Iris pigment epithelial cell (primary cell): ENCODE results near the gene PUM2.
"Not testable (repeated sequence)": the region's sequence is repeated elsewhere in the genome, so short reads cannot be mapped to it uniquely, and the experiment has no call there.

Experiments
- DNase-seq: peaks from one replicate; pipeline ENCODE4 v3.0.0-alpha.2; 2011; ENCODE audit warnings: low read depth

Gene PUM2

DNA sequence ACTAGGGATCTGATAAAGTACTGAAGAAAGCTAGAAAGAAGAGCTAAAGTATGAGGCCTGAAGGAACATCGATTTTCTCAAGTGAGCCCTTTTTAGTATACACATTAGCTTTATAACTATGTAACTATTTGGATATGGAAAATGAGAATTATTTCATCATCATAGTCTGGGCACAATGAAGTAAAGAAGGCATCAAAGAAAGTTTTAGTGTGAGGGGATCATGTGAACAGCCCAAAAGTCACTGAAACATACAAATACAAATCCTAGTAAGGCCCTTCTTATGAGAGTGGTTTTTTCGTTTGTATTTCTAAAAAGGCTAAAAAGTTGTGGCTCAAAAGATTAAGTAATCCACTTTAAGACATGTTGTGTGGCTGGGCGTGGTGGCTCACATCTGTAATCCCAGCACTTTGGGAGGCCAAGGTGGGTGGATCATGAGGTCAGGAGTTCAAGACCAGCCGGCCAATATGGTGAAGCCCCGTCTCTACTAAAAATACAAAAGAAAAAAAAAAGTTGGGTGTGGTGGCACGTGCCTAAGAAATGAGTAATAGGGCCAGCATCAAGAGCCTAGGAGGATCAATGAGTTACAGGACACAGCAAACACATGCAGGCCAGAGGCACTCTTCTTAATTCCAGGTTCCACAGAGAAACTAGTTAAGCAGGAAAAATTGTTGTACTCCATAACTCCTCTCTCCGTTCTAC is 61.9 kb downstream of the PUM2 start:
- DNase-seq: peak; percentile 34

DNA sequence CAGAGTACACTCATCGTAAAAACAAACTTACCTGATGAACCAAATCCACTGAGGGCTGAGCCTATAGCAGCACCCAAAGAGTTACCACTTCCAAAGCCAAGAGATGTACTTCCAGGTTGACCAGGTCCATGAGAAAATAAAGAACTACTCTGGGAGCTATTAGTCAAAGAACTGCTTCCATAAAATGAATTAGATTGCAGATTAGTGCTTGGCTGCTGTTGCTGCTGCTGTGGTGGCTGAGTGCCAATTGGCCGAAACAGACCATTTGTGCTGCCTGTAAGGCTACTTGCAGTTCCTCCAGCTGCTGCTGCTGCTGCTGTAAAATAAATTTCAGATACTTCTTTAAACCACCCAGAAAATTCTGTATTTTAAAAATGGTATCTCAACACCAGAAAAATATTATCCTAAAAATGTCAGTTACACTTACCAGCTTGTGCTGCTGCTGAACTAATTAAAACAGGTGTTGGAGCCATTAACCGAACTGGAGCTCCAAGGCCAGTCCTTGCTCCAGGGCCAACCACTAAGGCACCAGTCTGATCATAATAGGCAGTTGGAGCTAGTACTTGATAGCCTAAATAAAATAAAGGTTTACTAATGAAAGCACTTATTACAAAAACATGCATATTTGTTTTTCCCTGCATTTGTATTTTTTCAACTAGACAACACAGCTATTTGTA is 67.6 kb downstream of the PUM2 start:
- DNase-seq: peak; percentile 36

DNA sequence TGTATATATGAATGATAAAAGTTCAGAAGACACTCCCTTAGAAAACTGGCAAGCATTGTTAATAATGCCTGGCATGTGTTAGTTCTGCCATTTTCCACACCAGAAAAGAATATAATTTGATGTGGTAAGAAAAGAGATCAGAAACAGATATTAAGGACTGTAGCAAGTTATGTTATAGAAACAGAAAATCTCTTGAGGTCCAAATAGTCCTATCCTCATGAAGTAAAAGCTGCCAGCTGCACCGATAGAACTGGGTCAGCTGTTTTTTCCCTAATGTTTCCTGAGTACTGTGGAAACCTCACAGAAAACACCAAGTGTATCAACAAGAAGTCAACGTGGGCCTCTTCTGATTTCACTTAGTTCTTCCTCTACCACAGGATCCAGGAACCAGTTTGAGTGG is 68.8 kb downstream of the PUM2 start:
- no peak for DNase-seq

DNA sequence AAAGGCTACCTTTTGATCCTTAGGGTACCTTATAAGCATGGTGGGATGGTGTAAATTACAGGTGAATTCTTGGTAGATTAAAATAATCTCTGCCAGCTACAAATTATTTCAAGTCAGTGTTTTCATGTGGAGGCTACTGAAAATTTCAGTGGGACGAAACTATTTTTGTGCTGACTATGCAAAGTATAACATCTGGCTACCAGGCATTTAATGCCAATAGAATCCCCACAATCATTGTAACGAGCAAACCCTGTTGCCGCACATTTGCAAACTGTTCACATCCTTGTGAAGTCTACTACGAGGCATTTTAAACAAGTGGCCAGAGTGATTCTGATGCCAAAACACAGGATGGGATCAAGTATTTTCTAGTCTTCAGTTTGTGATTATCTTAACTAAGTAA is 77.6 kb downstream of the PUM2 start:
- no peak for DNase-seq

DNA sequence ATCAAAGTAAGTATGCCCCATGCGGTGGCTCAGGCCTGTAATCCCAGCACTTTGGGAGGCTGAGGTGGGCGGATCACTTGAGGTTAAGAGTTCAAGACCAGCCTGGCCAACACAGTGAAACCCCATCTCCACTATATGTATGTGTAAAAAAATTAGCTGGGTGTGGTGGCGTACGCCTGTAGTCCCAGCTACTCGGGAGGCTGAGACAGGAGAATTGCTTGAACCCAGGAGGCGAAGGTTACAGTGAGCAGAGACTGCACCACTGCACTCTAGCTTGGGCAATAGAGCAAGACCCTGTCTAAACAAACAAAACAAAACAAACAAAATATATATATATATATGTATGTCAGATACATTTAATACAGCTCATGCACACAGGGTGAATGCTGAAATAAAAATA is 82.3 kb downstream of the PUM2 start:
- not testable (repeated sequence) for DNase-seq

DNA sequence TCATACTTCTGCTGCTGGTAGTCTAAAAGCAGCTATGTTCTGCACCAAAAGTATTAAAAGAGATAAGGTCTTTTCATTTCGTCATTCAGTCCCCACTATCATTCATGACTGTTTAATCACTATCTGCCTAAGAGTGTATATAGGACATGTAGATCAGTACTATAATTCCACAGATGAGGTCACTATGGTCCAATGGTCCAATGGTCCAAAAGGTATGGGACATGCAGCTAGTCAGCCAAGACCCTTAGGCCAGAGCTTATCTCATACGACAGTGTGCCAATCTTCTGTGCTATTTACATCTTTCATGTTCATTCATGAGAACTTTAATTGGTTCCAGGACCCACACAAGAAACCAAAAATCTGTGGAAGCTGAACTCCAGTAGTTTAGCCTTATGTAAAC is 83.1 kb downstream of the PUM2 start:
- no peak for DNase-seq

DNA sequence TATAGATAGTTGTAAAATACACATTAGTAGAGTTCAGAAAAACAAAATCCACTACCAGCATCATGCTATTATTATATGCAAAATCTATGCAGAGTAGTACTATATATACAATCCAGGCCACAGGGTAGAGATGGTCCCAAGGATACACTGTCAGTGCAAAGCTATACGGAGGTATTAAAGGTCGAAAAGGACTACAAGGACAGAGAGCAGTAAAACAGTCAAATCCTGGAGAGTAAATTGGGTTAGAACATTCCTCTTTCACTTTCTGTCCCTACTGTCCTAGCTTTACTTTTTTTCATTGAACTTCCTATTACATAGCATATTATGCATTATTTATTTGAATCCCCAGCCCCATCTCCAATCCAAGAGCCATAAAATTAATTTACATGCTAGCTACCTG is 86.0 kb downstream of the PUM2 start:
- no peak for DNase-seq

DNA sequence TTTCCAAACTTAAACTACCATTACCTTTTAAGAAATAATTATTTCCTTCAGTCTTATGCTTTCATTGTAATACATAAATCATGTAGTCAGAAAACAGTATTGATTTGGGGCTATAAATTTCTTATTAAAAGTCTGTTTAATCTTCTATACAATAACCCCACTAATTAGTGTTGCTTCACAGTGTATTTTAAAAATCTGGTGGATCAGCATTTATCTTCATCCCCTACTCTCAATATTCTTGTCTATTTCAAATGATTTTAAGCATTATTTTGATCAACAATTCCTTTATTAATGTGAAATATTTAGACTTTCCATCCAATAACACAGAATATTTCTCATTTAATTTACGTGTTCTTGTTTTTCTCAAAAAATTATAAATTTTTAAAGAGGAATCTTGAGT is 93.2 kb downstream of the PUM2 start:
- no peak for DNase-seq

DNA sequence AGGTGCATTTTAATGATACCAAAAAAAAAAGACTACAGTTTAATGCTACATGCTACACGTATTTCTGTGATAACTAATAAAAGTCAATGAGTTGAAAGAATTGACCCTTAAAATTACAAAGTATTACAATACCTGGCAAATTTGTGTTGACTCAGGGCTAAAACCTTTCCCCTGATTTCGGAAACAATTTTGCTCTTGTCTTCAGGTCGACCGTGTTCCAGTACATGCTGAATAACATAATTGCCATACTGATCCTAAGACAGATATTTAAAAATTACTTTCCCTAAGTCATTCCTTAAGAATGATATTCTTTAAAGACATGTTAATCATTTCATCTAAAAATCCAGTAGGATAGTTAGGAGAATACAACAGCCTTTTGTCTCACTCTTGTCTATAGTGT is 95.9 kb downstream of the PUM2 start:
- DNase-seq: no peak

DNA sequence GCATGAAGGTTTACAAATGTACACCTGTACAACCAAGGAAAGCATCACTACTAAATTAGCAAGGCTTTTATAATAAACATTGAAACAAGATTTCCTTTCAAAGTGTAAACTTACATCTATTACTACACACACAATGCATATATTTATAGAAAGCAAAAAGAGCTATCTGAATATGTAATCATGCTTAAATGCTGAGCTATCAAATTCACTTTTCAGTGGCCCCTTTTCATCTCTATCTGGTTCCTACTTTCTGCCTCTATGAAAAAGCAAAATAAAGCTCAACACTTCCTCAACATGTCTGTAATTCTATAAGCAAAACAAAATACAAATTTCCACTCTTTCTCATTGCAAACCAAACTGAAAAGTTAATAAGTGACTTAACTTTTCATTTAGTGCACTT is 100.2 kb downstream of the PUM2 start:
- DNase-seq: no peak

DNA sequence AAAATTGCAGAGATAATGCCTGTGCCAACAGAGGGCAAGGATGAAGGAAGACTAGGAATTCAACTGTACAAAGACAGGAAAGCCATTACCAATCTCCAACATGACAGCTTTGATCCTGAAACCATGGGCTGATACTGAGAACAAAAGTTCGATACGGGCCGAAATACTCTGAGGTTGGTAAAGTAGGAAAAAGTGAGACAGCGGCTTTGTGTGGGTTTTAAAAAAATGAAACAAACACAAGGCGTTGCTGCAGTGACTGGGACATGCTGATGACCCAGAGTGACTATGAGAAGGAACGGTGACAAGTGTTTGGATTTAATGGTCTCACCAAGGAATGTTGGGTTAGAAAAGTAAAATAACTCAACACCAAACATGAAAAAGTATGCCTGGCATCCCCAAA is 101.5 kb downstream of the PUM2 start:
- DNase-seq: no peak

DNA sequence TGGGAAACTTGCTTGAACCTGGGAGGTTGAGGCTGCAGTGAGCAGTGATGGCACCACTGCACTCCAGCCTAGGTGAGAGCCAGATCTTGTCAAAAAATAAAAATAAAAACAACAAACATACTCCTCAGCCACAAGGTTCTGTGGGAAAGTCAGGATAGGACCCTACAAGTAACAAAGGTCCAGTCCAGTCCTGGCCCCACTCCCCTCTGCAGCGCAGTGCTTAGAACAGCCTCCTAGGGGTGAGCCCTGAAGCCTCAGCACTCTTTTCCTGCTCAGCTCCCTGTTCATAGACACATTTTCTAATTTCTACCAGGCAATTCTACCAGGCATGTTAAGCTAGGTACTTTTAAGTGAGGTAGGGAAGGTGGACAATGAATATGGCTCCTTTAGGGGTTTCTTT is 103.6 kb downstream of the PUM2 start:
- no peak for DNase-seq

DNA sequence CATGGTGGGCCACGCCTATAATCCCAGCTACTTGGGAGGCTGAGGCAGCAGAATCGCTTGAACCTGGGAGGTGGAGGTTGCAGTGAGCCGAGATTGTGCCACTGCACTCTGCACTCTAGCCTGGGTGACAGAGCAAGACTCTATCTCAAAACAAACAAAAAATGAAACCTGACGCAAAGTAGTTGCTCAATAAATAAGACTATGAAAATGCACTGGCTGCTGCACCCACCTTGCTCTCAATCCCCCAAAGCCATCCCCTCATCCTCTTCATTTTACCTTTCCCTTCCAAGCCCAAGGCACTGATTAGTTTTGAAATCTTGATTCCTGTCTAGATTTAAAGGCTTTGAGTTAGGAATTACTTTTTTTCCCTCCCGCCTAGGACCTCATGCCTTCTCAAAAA is 107.0 kb downstream of the PUM2 start:
- DNase-seq: not testable (repeated sequence)

DNA sequence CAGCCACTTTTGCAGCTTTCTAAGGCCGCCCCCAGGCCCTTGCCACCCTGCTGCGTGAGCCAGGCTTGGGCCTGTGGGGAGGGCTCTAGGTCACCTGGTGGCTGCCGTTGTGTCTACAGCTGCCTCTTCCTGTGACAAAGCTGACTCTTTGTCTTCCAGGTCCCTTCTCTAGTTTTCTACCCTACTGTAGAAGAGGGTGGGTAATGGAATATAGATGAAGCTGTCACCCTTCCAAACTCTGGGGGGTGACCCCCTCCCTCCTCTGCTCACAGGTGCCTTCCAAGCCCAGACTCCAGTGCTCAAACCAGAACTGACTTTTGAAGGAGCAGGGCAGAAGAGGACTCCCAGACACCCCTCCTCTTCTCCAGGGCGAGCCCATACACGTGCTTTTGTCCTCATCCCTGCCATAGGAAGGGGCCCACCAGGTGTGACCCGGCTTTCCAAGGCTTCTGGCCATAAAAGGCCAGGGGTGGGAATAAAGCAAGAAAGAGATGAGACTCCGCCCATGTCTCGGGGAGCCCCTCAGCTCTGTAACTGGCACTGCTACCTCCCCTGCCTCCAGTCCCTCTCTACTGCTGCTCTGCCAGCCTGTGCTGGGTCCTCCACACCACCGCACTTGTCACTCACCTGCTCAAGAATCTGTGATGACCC is 107.8 kb downstream of the PUM2 start:
- DNase-seq: no peak

DNA sequence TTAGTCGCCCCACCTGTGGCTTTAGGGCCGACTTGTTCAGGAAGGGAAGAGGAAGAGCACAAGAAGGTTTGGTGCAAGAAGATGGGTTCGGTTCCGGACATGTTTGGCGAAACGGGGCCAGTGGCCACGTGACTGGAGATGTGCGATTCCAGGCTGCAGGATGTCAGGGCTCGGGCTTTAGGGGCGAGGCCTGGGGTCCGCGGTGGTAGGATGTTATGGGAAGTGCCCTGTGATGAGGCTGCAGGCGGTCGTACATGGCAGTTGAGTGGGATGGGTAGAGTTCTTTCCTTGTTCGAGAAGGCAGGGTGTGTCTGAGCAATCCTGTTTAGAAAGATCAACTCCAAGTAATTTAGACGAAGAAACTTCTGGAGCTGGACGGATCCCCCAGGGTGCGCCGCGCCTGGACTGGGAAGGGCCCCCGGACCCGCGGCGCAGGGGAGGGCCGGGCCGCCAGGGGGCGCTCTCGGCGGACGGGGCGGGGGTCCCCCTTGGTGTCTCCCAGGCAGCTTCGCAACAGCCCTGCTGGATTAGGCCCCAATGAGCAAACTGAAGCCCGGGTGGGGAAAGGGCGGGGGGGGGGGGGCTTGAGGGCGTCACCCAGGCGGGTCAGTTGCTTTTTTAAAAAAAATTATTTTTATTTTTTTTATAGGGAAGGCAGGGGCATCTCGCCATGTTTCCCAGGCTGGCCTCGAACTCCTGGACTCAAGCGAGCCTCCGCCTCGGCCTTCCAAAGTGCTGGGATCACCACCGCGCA is 108.5 kb downstream of the PUM2 start:
- DNase-seq: no peak

DNA sequence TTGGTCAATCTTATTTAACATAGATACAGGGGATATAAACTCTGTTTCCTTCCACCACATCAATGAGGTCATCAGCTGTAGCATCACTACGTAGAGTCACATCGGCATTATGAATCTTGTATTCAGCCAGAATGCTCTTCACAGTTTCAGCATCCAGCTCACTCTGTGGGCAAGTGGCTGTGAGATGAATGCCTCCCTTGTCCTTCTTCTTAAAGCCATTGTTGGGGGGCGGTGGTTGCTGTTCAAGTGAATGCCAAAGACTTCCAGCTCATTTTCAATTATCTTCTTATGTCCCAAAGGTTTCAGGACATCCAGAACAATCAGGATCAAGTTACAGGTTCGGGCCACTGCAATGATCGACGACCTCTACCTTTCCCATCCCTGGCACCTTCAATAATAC is 110.4 kb downstream of the PUM2 start:
- not testable (repeated sequence) for DNase-seq

DNA sequence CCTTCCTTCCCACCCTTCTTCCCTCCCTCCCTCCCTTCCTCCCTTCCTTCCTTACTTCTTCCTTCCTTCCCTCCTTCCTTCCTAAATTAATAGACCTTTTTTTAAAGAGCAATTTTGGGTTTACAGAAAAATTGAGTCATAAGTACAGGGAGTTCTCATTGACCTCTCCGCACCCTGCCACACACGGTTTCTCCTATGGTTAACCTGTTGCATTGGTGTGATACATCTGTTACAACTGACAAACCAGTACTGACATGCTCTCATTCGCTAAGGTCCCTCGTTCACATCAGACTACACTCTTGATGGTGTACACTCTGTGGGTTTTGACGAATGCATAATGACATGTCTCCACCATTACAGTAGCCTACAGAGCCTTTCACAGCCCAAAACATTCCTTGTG is 114.1 kb downstream of the PUM2 start:
- no peak for DNase-seq

DNA sequence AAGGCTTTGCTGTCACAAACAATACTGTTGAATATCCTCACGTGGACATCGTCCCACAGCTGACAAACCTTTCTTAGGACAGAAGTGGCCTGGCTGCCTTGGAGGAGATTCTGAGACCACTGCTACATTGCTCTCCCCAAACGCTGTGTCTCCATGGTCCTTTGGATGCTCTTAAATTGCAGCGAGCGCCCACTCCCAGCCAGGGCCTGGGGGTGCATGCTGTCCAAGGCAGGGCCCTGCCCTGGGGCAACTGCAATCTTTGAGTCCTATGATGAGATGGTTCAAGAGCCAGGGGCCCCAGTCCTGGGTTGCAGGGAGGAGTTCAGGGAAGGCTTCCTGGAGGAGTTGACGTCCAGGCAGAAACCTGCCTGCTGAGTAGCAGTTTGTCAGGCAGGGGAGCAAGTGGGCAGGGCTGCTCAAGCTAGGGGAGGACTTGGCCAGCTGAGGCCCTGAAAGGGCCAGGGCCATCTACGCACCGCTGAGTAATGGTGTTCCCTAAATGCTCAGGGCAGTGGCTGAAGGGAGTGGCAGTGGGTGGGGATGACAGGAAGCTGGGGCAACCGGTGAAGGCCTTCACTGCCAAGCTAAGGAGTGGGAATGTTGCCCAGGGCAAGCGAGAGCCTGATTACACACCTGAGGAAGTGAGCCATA is 114.9 kb downstream of the PUM2 start:
- DNase-seq: no peak

DNA sequence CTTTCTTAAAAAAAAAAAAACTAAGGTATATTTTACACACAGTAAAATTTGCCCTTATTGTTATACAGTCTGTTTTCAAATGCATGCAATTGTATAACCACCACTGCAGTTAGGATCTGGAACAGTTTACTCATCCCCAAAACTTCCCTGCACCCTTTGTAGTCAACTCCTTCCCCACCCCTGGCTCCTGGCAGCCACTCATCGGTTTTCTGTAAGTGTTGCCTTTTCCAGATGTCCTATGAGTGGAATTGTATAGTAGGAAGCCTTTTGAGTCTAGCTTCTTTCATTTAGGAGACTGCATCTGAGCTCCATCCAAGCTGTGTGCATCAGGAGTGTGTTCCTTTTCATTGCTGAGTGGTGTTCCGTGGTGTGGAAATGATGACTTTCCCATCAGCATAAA is 116.0 kb downstream of the PUM2 start:
- DNase-seq: not testable (repeated sequence)

DNA sequence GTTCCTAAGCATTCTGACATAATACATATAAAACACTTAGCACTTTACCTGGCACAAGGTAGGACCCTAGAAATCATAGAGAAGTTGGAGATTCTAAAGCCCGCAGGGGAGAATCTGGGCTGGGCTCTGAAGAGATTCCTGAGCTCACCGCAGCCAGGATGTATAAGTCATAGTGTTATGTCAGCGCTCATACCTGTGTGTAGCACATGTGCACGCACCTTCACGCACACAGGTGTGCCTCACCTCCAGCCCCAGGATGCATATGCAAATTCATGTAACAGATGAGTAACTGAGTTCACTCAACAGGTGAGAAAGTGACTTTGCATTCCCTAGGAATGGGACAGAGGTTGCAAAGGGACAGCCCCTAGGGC is 117.8 kb downstream of the PUM2 start:
- DNase-seq: no peak

DNA sequence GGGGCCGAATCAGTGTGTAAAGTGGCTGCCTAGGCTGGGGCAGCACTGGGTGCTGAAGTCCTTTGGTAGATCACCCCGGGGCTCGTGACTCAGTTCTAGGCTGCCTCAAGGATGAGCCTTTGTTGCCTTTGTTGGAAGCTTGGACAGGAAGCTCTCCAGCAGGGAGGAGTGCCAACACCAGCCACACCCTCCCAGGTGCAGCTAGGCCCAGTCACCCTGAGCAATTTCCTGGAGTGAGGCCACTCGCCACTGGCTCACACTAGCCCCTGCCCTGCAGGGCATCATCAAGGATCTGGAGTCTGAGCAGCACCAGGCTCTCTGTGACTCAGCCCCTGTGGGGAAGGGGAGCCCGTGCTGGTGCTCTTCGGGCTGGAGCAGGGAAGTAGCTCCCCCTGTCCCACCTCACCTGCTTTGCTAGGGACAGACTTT is 119.0 kb downstream of the PUM2 start:
- no peak for DNase-seq

DNA sequence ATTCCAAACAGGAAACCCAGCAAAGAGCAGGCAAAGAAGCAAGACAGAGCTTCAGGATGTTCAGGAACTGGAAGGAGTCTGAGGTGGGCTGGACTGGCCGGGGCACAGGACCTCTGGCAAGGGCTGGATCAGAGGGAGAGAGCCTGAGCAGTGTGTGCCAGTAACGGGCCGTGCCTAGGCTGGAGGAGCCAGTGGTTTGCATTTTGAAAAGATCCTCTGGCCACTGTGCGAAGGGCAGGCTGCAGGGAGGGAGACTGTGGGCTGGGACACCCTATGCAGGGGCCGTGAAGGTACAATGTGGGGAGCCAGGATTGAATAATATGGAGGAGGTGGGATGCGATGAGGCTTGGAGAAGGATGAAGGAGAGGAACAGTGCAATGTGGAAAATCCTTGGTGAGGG is 119.5 kb downstream of the PUM2 start:
- DNase-seq: no peak

DNA sequence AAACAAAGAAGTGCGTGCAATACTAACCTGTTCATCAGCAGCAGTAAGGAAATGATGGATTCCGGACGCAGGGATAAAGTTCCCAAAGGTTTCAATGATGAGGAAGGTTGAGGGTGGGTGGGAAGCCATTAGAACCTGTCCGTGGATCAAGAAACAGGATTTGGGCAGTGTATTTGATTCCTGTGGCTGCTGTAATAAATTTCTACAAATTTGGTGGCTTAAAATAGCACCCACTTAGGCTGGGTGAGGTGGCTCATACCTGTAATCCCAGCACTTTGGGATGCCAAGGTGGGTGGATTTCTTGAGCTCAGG is 120.6 kb downstream of the PUM2 start:
- no peak for DNase-seq
